K562 (cell line): ENCODE results near the gene LRGUK. TPM values are rescaled to one million over a fixed set of nuclear protein-coding genes. Genes with fewer than 3 reads are reported as not detected.

Experiments used
- ATAC-seq: fragments of 200-7000 bp; cut with Tn5 transposase; 3 replicates; pipeline ENCODE4 v1.9.1; 2020; ENCODE audit warnings: moderate library complexity
- BruUV-seq: library from RNA; stranded (reverse); fragments of 400-500 nt; replicated peaks from 2 replicates; lab custom pipeline; 2021; lab: Mats Ljungman, UMichigan
- CTCF ChIA-PET: fragments of 300-600 bp; formaldehyde crosslinking; extraction: SDS; loops from one replicate; lab custom pipeline; 2021; ENCODE audit warnings: low intra/inter-chr PET ratio; lab: Yijun Ruan, JAX
- POLR2A ChIA-PET: fragments of 300-600, 350-650 bp; sonication (Branson Sonifier 250); formaldehyde crosslinking; extraction: SDS; loops from one replicate; lab custom pipeline; 2021; ENCODE audit warnings: antibody characterized with exemption, inconsistent platforms; lab: Yijun Ruan, JAX
- DNase-seq, 4 experiments: peaks; one replicate each; pipeline versions ENCODE4 v3.0.0 to v3.0.0-alpha.2; 2011 to 2018; ENCODE audit warnings: low spot score in 3 of 4, mixed read lengths in 3 of 4; ENCODE audit errors: extremely low read depth in 1 of 4
- FAIRE-seq: peaks from 2 replicates; lab custom pipeline; 2011; peaks lifted over from hg19 to GRCh38; lab: Jason Lieb, UNC
- H2AFZ ChIP-seq: 2 replicates; pipeline ENCODE4 v1.6.0; 2011; ENCODE audit warnings: low read depth, low read length, control low read depth, inconsistent platforms
- H3K27ac ChIP-seq: fragments of 200-600 bp; 3 replicates; pipeline ENCODE4 v1.8.0; 2011; ENCODE audit warnings: low read depth, mild to moderate bottlenecking, control low read depth, inconsistent platforms, low read length, moderate library complexity, mixed read lengths; ENCODE audit errors: extremely low read depth
- H3K27me3 ChIP-seq, 2 experiments: fragments of 300-600 bp in 1 of 2; 2 replicates in 1 of 2; 3 replicates in 1 of 2; pipeline versions ENCODE4 v1.6.0 to v1.8.0; 2011; ENCODE audit warnings: inconsistent platforms in 2 of 2, low read length in 2 of 2, mild to moderate bottlenecking in 1 of 2, mixed read lengths in 1 of 2, moderate library complexity in 1 of 2; ENCODE audit not compliant: control insufficient read depth in 2 of 2, insufficient read depth in 2 of 2
- H3K36me3 ChIP-seq: fragments of 300-600 bp; 3 replicates; pipeline ENCODE4 v1.8.0; 2011; ENCODE audit warnings: mild to moderate bottlenecking, low read length, inconsistent platforms; ENCODE audit not compliant: control insufficient read depth, insufficient read depth
- H3K4me1 ChIP-seq, 2 experiments: fragments of 200-600 bp in 1 of 2; replicated peaks in 1 of 2; 2 replicates in 1 of 2; 3 replicates in 1 of 2; pipeline versions ENCODE4 v1.5.1 to v1.8.0; 2011; ENCODE audit warnings: inconsistent platforms in 2 of 2, low read length in 2 of 2, mild to moderate bottlenecking in 1 of 2, mixed read lengths in 1 of 2, moderate library complexity in 1 of 2; ENCODE audit not compliant: control insufficient read depth in 2 of 2, insufficient read depth in 2 of 2
- H3K4me2 ChIP-seq: 2 replicates; pipeline ENCODE4 v1.6.1; 2011; ENCODE audit warnings: low read length, control low read depth, inconsistent platforms, mixed read lengths; ENCODE audit not compliant: insufficient read depth
- H3K4me3 ChIP-seq: fragments of 200-600 bp; sonication (generic), shearing (Covaris generic); 2 replicates; pipeline ENCODE4 v1.5.1; 2016; ENCODE audit warnings: control low read depth, inconsistent platforms
- H3K79me2 ChIP-seq: fragments of 200-600 bp; 3 replicates; pipeline ENCODE4 v1.8.0; 2011; ENCODE audit warnings: low read length, inconsistent platforms; ENCODE audit not compliant: control insufficient read depth, insufficient read depth
- H3K9ac ChIP-seq, 2 experiments: 2 replicates each; pipeline versions ENCODE4 v1.6.0 to v1.6.1; 2011; ENCODE audit warnings: low read depth in 2 of 2, low read length in 2 of 2, control low read depth in 1 of 2, inconsistent platforms in 1 of 2, mild to moderate bottlenecking in 1 of 2, mixed read lengths in 1 of 2; ENCODE audit not compliant: insufficient read depth in 1 of 2
- H3K9me1 ChIP-seq: one replicate; pipeline ENCODE4 v1.6.0; 2011; ENCODE audit warnings: inconsistent platforms, mild to moderate bottlenecking, low read length, moderate library complexity; ENCODE audit not compliant: control insufficient read depth, insufficient read depth
- H3K9me3 ChIP-seq: replicated peaks from 2 replicates; pipeline ENCODE4 v1.5.1; 2011; ENCODE audit warnings: low read depth, low read length, inconsistent platforms; ENCODE audit not compliant: control insufficient read depth, insufficient read depth
- H4K20me1 ChIP-seq: replicated peaks from 2 replicates; pipeline ENCODE4 v1.6.1; 2011; ENCODE audit warnings: low read length, inconsistent platforms, mixed read lengths; ENCODE audit not compliant: control insufficient read depth, insufficient read depth
- ELF1 ChIP-seq: fragments of 200-800 bp; sonication (Bioruptor generic); IDR thresholded peaks from 2 replicates; pipeline ENCODE4 v1.6.1; 2016; ENCODE audit warnings: missing genetic modification characterization, missing compliant biosample characterization
- HLTF ChIP-seq: fragments of 450-650 bp; IDR thresholded peaks from 2 replicates; pipeline ENCODE4 v1.6.1; 2016
- NR2C2 ChIP-seq, 2 experiments: fragments of 200-800 bp in 1 of 2; sonication (Bioruptor generic) in 1 of 2; sonication (generic) in 1 of 2; formaldehyde crosslinking in 1 of 2; IDR thresholded peaks; 2 replicates each; pipeline versions ENCODE4 v1.6.1 to v1.8.0; 2016 to 2022; ENCODE audit warnings: mild to moderate bottlenecking in 1 of 2, missing compliant biosample characterization in 1 of 2, missing genetic modification characterization in 1 of 2, missing genetic modification reagents in 1 of 2
- RBM25 ChIP-seq: fragments of 200-400 bp; formaldehyde crosslinking; IDR thresholded peaks from 2 replicates; pipeline ENCODE4 v1.6.1; 2018; ENCODE audit warnings: low read length, low read depth, moderate library complexity; ENCODE audit not compliant: severe bottlenecking
- ZNF57 ChIP-seq: fragments of 450-650 bp; formaldehyde crosslinking; IDR thresholded peaks from 2 replicates; pipeline ENCODE4 v1.4.0; 2020; ENCODE audit warnings: mild to moderate bottlenecking, moderate library complexity
- ZNF77 ChIP-seq: fragments of 250-450 bp; sonication (Bioruptor Pico); IDR thresholded peaks from 2 replicates; pipeline ENCODE4 v1.5.0; 2020
- WGBS: fragments of 100-300 bp; shearing (Covaris generic); methylation state at CpG from one replicate; pipeline ENCODE4 v1.1.6; 2016; ENCODE audit warnings: low coverage, mixed read lengths; ENCODE audit not compliant: insufficient coverage; ENCODE audit errors: missing lambda C conversion rate; 5-methylcytosine and 5-hydroxymethylcytosine counted together
- in situ Hi-C: fragments of 300-500 bp; cut with MboI; formaldehyde crosslinking; loops from 4 replicates; pipeline ENCODE4 v1.15.0; 2018; ENCODE audit warnings: inconsistent platforms, mixed read lengths
- intact Hi-C: fragments of 100-400 bp; cut with micrococcal nuclease; formaldehyde crosslinking; loops from 2 replicates; pipeline ENCODE4 v1.14.2; 2022
- polyA plus RNA-seq, 8 experiments: library from polyadenylated mRNA; depleted of rRNA in 4 of 8; stranded (reverse) in 5 of 8; unstranded in 3 of 8; fragments of >200 nt; fragmentation: Nextera tagmentation in 2 of 8; fragmentation: Illumina TruSeq in 1 of 8; extraction: Ambion mirVana in 2 of 8; extraction: Trizol in 1 of 8; gene quantifications; 2 replicates each; pipeline versions ENCODE4 v1.2.1 to v1.2.3, GENCODE V29; 2011 to 2014; ENCODE audit warnings: inconsistent platforms in 1 of 8, missing spikeins in 1 of 8
- total RNA-seq, 7 experiments: library from RNA; depleted of rRNA in 6 of 7; stranded (reverse); fragments of >200 nt in 6 of 7; fragmentation: Illumina TruSeq in 2 of 7; extraction: Trizol in 2 of 7; gene quantifications; 2 replicates each; pipeline versions ENCODE4 v1.2.1 to v1.2.3, GENCODE V29; 2011 to 2021; ENCODE audit warnings: low replicate concordance in 1 of 7
- TF ChIP-seq, protein P1 (sequence below): fragments of 250-450 bp; sonication (Bioruptor Pico); IDR thresholded peaks from 2 replicates; pipeline ENCODE4 v1.6.1; 2021; ENCODE audit warnings: mild to moderate bottlenecking

LRGUK gene
- total and polyA plus RNA-seq, 9 of the 15 experiments (the other 6 are each of a cell fraction or from before 2014, with no cell fraction given): 0.04 to 0.33 (median 0.18) TPM

DNA sequence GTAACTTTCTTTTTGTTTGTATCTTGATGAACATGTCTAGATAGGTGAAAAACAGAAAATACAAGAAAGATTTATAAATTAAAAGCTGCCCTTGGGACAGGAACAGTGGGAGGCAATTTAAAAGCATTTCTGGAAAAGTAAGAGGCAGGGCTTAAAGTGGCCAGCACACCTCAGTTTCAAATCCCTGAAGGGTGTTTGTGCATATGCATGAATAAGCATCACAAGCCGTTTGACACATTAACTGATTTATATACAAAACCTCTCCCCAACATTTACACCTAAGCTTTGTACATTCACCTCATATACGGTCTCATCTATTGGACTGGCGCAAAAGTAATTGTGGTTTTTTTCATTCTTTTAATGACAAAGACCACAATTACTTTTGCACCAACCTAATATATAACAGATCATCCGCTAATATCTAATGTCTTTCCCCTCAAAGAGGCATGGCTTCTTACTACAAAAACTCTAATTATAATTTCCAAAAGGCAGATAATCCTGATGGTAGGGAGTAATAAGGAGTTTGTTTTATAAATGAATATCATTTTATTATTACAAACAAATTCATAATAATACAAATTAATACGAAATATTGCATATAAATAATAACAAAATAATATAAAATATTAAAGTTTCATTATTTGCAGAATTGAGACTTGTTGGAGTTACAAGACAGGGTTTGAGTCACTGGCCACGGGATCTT is 48.3 kb downstream of the LRGUK start:
- in situ Hi-C loops (no loop called here), intact Hi-C loops (no loop called here)
- TF ChIP-seq ZNF77 (CRISPR knock-in tag) (no peak), HLTF (no peak), NR2C2 (CRISPR knock-in tag; IDR thresholded peaks at IDR 0.05) (no peak), NR2C2 (tag; IDR thresholded peaks at IDR 0.05) (no peak), RBM25 (no peak), ZNF57 (no peak), ELF1 (tag) (peak; percentile 31; the same call in 1 of the 2 replicates)
- TF ChIP-seq, protein P1, sequence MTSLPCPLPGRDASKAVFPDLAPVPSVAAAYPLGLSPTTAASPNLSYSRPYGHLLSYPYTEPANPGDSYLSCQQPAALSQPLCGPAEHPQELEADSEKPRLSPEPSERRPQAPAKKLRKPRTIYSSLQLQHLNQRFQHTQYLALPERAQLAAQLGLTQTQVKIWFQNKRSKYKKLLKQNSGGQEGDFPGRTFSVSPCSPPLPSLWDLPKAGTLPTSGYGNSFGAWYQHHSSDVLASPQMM (CRISPR knock-in tag): no peak
- Histone ChIP-seq H3K4me3 (no peak overlapping the region), H3K79me2 (no peaks in the 10 kb centered on the region), H4K20me1 (no peaks in the 10 kb centered on the region), H3K9me1 (no peaks in the 10 kb centered on the region), H3K27ac (no peak overlapping the region), H3K27me3 (no peaks in the 10 kb centered on the region), H2AFZ (peak overlapping the region; percentile 61), H3K9me3 (no peaks in the 10 kb centered on the region), H3K9ac (no peak overlapping the region), H3K4me1 (peaks cover 0 to 14% of the 10 kb centered on the region in 2 experiments; a peak in 3 of 5 replicates), H3K4me2 (no peak overlapping the region), H3K36me3 (no peaks in the 10 kb centered on the region)
- CTCF ChIA-PET: no interaction called here
- no peak for FAIRE-seq
- WGBS: 49% methylated on average over 6 of the region's 6 CpGs
- no peak for DNase-seq
- BruUV-seq: no TSS peak
- no peak for ATAC-seq
- POLR2A ChIA-PET: interaction anchor here (1.0 to 1.5 kb wide), 3 partner anchors 10 to 22 kb away, joined by 3 to 4 read pairs (median 3); no protein-coding TSS in a partner anchor
